HG03460 (cell line): ENCODE results near the gene PCSK5.
"Not testable (repeated sequence)": the region's sequence is repeated elsewhere in the genome, so short reads cannot be mapped to it uniquely, and the experiment has no call there.

Source experiments
- ATAC-seq: cut with Tn5 transposase; IDR thresholded peaks from one replicate; pipeline ENCODE4 v1.9.1; 2021; ENCODE audit not compliant: unreplicated experiment

The PCSK5 gene

GRCh38 chr9:76341616-76342015 lies 451.1 kb downstream of the PCSK5 start:
- no peak for ATAC-seq

DNA sequence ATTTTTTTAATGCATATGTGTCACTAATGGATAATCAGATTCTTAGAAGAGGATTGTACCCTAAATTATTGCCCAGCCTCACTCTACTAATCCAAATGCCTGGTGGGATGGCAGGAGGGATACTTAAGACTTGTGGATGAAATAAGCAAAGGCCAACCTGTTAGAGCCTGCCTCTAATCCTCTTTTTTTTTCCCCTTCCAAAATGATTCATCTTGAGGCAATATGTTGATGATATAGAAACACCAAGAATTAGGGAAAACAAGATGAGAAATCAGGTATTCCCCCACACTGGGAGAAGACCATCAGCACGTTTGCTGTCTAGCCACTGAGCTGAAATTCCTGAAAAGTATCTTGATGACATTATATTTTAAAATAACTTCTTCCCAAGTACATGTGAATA lies 451.7 kb downstream of the PCSK5 start:
- no peak for ATAC-seq

GRCh38 chr9:76342858-76343257 lies 452.4 kb downstream of the PCSK5 start:
- ATAC-seq, result no peak

- ATAC-seq, result no peak
Observed at GRCh38 chr9:76349865-76350264, 459.4 kb downstream of the PCSK5 start.

DNA sequence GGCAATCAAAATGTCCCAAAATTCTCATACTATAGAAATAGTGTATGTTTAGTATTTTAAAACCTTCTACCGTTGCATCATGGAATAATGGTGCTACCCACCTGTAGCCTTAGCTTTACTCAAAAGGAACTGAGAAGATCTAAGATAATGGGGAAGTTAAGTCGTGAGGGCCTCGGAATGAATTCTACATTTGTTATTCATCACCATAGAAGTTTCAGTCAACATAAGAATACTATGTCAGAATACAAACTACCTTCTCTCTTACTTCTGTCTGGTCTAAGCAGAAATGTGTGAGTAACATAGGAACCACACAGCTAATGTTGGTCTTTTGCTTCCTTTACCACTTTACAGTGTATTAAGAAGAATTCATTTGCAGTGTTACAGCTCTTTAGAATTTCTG lies 460.5 kb downstream of the PCSK5 start:
- ATAC-seq, result no peak

DNA sequence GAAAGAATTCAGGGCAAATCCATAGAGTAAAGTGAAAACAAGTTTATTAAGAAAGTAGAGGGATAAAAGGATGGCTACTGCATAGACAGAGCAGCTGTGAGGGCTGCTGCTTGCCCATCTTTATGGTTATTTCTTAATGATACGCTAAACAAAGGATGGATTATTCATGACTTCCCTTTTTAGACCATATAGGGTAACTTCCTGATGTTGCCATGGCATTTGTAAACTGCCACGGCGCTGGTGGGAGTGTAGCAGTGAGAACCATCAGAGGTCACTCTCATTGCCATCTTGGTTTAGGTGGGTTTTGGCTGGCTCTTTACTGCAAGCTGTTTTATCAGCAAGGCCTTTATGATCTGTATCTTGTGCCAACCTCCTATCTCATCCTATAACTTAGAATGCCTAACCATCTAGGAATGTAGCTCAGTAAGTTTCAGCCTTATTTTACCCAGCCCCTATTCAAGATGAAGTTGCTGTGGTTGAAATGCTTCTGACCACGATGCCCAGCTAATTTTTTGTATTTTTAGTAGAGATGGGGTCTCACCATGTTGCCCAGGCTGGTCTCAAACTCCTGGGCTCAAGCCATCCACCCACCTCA lies 461.6 kb downstream of the PCSK5 start:
- ATAC-seq, result no peak

- ATAC-seq, result no peak
Observed at GRCh38 chr9:76353280-76353679, 462.8 kb downstream of the PCSK5 start.

GRCh38 chr9:76354221-76354620 lies 463.7 kb downstream of the PCSK5 start:
- no peak for ATAC-seq

DNA sequence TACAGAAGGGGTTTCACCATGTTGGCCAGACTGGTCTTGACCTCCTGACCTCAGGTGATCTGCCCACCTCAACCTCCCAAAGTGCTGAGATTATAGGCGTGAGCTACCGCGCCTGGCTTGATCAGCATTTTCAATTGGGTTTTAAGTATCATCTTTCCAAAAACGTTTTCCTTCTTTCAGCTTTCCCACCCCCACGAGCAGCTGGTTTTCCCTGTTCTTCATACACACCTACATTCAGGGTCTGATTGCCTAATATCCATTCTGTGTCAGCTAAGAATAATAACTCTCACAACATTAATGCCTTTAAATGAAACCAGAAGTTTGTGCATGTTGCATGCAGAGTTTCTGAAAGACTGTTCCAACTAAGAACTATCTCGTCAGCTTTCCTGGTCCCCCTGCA lies 465.4 kb downstream of the PCSK5 start:
- ATAC-seq, result no peak

GRCh38 chr9:76357555-76357954 lies 467.1 kb downstream of the PCSK5 start:
- no peak for ATAC-seq

GRCh38 chr9:76358628-76359280 lies 468.3 kb downstream of the PCSK5 start:
- ATAC-seq, result no peak

- ATAC-seq, result no peak
Observed at GRCh38 chr9:76359365-76359764, 468.9 kb downstream of the PCSK5 start.

- ATAC-seq, result no peak
Observed at GRCh38 chr9:76359766-76360165, 469.3 kb downstream of the PCSK5 start.

DNA sequence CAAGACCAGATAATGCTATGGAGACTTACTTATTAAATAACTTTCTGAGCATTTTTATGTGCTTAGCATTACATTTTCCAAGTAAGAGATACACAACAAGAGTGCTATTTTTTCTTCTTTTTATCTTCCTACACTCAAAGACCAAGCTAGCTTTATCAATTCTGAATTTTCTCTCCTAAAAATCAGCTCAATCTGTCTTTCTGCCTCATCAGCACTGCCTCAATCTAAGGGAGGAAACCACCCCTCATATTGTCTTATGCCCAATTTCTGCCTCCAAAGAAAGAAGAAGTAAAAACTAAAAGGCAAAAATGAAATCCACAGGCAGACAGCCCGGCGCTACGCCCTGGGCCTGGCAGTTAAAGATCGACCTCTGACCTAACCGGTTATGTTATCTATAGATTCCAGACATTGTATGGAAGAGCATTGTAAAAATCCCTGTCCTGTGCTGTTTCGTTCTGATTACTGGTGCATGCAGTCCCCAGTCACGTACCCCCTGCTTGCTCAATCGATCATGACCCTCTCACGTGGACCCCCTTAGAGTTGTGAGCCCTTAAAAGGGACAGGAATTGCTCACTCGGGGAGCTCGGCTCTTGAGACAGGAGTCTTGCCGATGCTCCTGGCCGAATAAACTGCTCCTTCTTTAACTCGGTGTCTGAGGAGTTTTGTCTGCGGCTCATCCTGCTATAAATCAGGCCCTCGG lies 472.0 kb downstream of the PCSK5 start:
- ATAC-seq, result not testable (repeated sequence)

DNA sequence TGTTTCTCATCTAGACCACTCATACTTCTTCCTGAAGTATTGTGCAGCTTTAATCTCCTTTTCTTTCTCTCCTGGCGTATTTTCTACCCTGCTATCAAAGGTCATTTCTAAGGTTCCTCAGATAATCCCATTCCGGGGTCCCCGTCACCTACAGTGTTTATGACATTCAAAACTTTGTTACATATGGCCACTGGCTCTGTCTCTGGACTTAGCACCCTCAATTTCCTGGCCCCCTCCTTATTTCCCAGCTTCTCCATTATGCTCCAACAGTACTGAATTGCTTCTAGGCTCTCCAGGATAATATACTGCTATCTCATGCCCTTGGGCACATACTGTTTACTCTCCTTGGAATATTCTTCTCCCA lies 472.5 kb downstream of the PCSK5 start:
- no peak for ATAC-seq

GRCh38 chr9:76365028-76365427 lies 474.6 kb downstream of the PCSK5 start:
- no peak for ATAC-seq

DNA sequence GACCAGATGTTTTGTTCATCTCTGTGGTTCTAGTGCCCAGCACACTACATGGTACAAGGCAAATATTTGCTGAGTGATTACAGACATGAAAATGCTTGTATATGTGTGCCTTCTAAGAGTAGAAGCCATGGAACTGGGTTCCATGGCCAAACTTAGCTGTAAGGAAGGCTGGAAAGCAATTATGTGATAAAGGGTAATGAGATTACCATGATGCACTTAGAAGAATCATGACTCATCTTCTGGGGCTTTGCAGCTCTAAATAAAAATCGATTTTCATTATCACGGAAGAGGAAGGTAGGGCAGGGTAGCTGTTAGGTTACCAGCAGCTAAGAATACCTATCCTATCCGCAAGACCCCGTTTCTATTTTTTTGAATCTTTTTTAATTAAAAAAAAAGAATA lies 475.8 kb downstream of the PCSK5 start:
- ATAC-seq, result no peak

DNA sequence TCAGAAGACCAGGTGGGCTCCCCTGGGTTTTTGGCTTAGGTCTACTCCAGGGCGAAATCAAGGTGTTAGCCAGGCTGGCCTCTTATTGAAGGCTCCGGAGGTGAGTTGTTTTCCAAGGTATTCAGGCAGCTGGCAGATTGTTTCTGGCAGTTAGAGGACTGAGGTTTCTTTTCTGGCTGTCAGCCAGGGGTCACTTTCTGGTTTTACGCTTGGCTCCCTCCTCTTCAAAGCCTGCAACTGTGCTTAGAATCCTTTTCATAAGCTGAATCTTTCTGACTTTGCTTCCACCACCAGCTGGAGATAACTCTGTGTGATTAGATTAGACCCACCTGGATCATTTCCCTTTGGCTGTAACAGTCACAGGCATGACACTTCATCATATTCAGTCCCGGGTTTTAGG lies 479.1 kb downstream of the PCSK5 start:
- ATAC-seq, result no peak

GRCh38 chr9:76370396-76371023 lies 480.0 kb downstream of the PCSK5 start:
- no peak for ATAC-seq

- no peak for ATAC-seq
Observed at GRCh38 chr9:76371901-76372300, 481.4 kb downstream of the PCSK5 start.

GRCh38 chr9:76372336-76372735 lies 481.9 kb downstream of the PCSK5 start:
- no peak for ATAC-seq

DNA sequence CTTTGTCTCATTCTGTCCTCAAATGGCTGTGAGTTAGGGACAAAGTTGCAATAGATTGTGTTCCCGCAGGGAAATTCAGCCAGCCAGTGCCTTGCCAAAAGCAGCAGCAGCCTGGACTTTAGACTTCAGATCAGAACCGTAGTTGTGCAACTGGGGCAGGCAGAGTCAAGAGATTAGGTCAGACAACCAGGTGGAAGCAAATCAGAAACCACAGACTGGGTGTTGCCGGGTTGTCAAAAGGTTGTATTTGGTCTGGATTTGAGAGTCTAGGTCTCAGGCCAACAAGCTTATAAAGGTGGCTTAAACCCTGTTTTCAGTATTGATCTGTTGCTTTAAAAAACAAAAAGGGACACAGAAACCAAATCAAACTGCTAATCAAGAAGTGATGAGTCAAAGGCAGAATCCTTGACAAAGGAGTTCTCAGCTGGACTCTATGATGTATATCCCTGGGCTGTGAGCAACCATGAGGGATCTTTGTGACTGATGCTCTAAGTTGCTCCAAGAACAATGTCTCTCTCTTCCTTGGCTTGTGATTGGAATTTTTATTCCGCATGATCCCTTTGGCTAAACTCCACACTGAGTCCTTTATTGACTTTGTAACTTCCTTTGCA lies 482.8 kb downstream of the PCSK5 start:
- ATAC-seq, result no peak
